OCI-LY1 (cell line): Measurements from ENCODE around the gene OR8G5.

ENCODE experiments used
- H2AFZ ChIP-seq: fragments of 200-600 bp; sonication (generic), shearing (Covaris generic); 2 replicates; pipeline ENCODE4 v1.6.0; 2014; ENCODE audit warnings: antibody characterized with exemption, mild to moderate bottlenecking, low read length
- H3F3A ChIP-seq: fragments of 200-600 bp; sonication (generic), shearing (Covaris generic); 2 replicates; pipeline ENCODE4 v1.6.0; 2014; ENCODE audit warnings: mild to moderate bottlenecking, antibody characterized with exemption, low read length, moderate library complexity; ENCODE audit not compliant: insufficient read depth
- H3K27ac ChIP-seq: fragments of 200-600 bp; sonication (generic); 2 replicates; pipeline ENCODE4 v1.5.1; 2014; ENCODE audit warnings: low read length, mixed run types, mild to moderate bottlenecking, low read depth; ENCODE audit not compliant: poor library complexity, severe bottlenecking
- H3K27me3 ChIP-seq: fragments of 200-600 bp; sonication (generic); 2 replicates; pipeline ENCODE4 v1.6.0; 2014; ENCODE audit warnings: antibody characterized with exemption, mild to moderate bottlenecking, low read length, moderate library complexity; ENCODE audit not compliant: insufficient read depth
- H3K36me3 ChIP-seq: fragments of 200-600 bp; sonication (generic); 2 replicates; pipeline ENCODE4 v1.6.1; 2014; ENCODE audit warnings: mild to moderate bottlenecking, antibody characterized with exemption, low read length, moderate library complexity, mixed read lengths; ENCODE audit not compliant: insufficient read depth
- H3K4me1 ChIP-seq: fragments of 200-600 bp; sonication (generic); 2 replicates; pipeline ENCODE4 v1.5.1; 2014; ENCODE audit warnings: mild to moderate bottlenecking, low read length, moderate library complexity; ENCODE audit not compliant: insufficient read depth, severe bottlenecking
- H3K4me2 ChIP-seq: fragments of 200-600 bp; sonication (generic), shearing (Covaris generic); 2 replicates; pipeline ENCODE4 v1.6.1; 2014; ENCODE audit warnings: low read length
- H3K4me3 ChIP-seq: fragments of 200-600 bp; sonication (generic); 2 replicates; pipeline ENCODE4 v1.5.1; 2014; ENCODE audit warnings: low read length, low read depth, mild to moderate bottlenecking, mixed read lengths; ENCODE audit not compliant: poor library complexity, severe bottlenecking
- H3K79me2 ChIP-seq: fragments of 200-600 bp; shearing (Covaris generic); 2 replicates; pipeline ENCODE4 v1.6.1; 2016; ENCODE audit warnings: mixed run types, low read length, mixed read lengths; ENCODE audit not compliant: insufficient read depth
- H3K9ac ChIP-seq: fragments of 200-600 bp; sonication (generic), shearing (Covaris generic); 2 replicates; pipeline ENCODE4 v1.6.1; 2014; ENCODE audit warnings: mild to moderate bottlenecking, low read length, mixed read lengths
- H3K9me2 ChIP-seq: fragments of 200-600 bp; sonication (generic), shearing (Covaris generic); 2 replicates; pipeline ENCODE4 v1.6.1; 2014; ENCODE audit warnings: low read depth, mild to moderate bottlenecking, low read length, mixed read lengths
- H3K9me3 ChIP-seq: fragments of 200-600 bp; shearing (Covaris generic); 2 replicates; pipeline ENCODE4 v1.6.1; 2014; ENCODE audit warnings: low read length, mixed read lengths
- H4K20me1 ChIP-seq: fragments of 200-600 bp; sonication (generic), shearing (Covaris generic); 2 replicates; pipeline ENCODE4 v1.6.0; 2016; ENCODE audit warnings: mild to moderate bottlenecking, low read length; ENCODE audit not compliant: insufficient read depth
- EZH2 ChIP-seq: fragments of 200-600 bp; sonication (generic), shearing (Covaris generic); IDR thresholded peaks from 2 replicates; pipeline ENCODE4 v1.8.0; 2017; ENCODE audit warnings: borderline replicate concordance, mixed run types, mild to moderate bottlenecking, antibody characterized with exemption, low read length, moderate library complexity, mixed read lengths
- TF ChIP-seq, protein P1 (sequence below): fragments of 200-600 bp; sonication (generic), shearing (Covaris generic); IDR thresholded peaks from 2 replicates; pipeline ENCODE4 v1.5.1; 2017; ENCODE audit warnings: mild to moderate bottlenecking, antibody characterized with exemption, low read length, moderate library complexity, mixed read lengths

Gene OR8G5

DNA sequence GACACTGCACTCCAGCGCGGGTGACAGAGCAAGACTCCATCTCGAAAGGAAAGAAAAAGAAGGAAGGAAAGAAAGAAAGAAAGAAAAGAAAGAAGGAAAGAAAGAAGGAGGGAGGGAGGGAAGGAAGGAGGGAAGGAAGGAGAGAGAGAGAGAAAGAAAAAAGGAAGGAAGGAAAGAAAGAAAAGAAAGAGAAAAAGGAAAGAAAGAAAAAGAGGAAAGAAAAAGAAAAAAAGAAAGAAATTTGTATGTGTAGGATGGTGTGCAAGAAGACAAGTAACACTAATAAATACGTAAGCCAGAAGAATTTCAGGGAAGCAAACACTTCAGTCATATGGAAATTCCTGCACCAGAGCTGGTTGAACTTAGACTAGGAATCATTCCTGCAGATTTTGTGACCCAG is 57.0 kb downstream of the OR8G5 start:
- no peak overlapping the region for H3K27ac ChIP-seq
- no peak overlapping the region for H3K9ac ChIP-seq
- H2AFZ ChIP-seq = no peak overlapping the region
- no peaks in the 10 kb centered on the region for H3K9me2 ChIP-seq
- no peaks in the 10 kb centered on the region for H3K36me3 ChIP-seq
- H3K4me2 ChIP-seq = no peak overlapping the region
- no peak overlapping the region for H3K4me3 ChIP-seq
- H3K9me3 ChIP-seq = no peaks in the 10 kb centered on the region
- H3K79me2 ChIP-seq = no peaks in the 10 kb centered on the region
- no peaks in the 10 kb centered on the region for H4K20me1 ChIP-seq
- no peaks in the 10 kb centered on the region for H3F3A ChIP-seq
- H3K27me3 ChIP-seq = no peaks in the 10 kb centered on the region
- TF ChIP-seq, protein P1, sequence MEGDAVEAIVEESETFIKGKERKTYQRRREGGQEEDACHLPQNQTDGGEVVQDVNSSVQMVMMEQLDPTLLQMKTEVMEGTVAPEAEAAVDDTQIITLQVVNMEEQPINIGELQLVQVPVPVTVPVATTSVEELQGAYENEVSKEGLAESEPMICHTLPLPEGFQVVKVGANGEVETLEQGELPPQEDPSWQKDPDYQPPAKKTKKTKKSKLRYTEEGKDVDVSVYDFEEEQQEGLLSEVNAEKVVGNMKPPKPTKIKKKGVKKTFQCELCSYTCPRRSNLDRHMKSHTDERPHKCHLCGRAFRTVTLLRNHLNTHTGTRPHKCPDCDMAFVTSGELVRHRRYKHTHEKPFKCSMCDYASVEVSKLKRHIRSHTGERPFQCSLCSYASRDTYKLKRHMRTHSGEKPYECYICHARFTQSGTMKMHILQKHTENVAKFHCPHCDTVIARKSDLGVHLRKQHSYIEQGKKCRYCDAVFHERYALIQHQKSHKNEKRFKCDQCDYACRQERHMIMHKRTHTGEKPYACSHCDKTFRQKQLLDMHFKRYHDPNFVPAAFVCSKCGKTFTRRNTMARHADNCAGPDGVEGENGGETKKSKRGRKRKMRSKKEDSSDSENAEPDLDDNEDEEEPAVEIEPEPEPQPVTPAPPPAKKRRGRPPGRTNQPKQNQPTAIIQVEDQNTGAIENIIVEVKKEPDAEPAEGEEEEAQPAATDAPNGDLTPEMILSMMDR = no peak
- TF ChIP-seq EZH2 = no peak
- H3K4me1 ChIP-seq = no peaks in the 10 kb centered on the region

GRCh38 chr11:124313849-124314248 is 57.7 kb downstream of the OR8G5 start, which contains the start of gene OR8D1:
TSS of gene OR8D1 (minus strand) at chr11:124313949. CDS start at chr11:124310766, 3,183 bp downstream.
- no peak within 1 kb of the TSS for H3K4me3 ChIP-seq
- H3K36me3 ChIP-seq = no peaks in the 10 kb centered on the region
- H3K4me2 ChIP-seq = no peak within 1 kb of the TSS
- no peaks in the 10 kb centered on the region for H3K79me2 ChIP-seq
- no peaks in the 10 kb centered on the region for H3K9me3 ChIP-seq
- no peaks in the 10 kb centered on the region for H3K27me3 ChIP-seq
- H3K4me1 ChIP-seq = no peaks in the 10 kb centered on the region
- H3K9me2 ChIP-seq = no peaks in the 10 kb centered on the region
- H2AFZ ChIP-seq = no peak within 1 kb of the TSS
- no peak within 1 kb of the TSS for H3K9ac ChIP-seq
- no peaks in the 10 kb centered on the region for H3F3A ChIP-seq
- no peak within 1 kb of the TSS for H3K27ac ChIP-seq
- no peaks in the 10 kb centered on the region for H4K20me1 ChIP-seq
- TF ChIP-seq, protein P1 = no peak
- TF ChIP-seq EZH2 = no peak

DNA sequence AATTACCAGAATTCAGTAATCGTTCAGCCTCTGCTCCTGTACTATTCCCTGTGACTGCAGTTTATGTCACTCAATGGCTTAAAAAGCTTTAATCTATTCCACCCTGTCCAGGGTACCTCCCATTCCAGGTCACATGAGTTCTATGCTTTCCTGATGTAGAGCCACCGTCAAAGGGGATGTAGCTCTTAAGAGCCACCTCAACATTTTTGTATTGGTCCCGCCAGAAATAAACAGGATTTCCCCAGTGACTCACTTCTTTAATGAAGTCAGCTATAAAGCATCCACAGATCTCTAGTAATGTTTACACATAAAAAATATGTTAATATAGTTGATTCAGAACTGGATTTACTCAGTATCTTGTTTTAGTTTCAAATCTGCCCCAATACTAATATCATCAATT is 58.9 kb downstream of the OR8G5 start:
- no peak for TF ChIP-seq EZH2
- TF ChIP-seq, protein P1 = no peak
- Histone ChIP-seq H3F3A (no peaks in the 10 kb centered on the region), H3K4me1 (no peaks in the 10 kb centered on the region), H3K4me3 (no peak overlapping the region), H3K9me2 (no peaks in the 10 kb centered on the region), H3K9me3 (no peaks in the 10 kb centered on the region), H3K4me2 (no peak overlapping the region), H3K79me2 (no peaks in the 10 kb centered on the region), H3K27me3 (no peaks in the 10 kb centered on the region), H3K9ac (no peak overlapping the region), H2AFZ (no peak overlapping the region), H3K27ac (no peak overlapping the region), H4K20me1 (no peaks in the 10 kb centered on the region), H3K36me3 (no peaks in the 10 kb centered on the region)
